ENCODE data around the gene OR10A5. TPM values are rescaled to one million over a fixed set of nuclear protein-coding genes. Genes with fewer than 3 reads are reported as not detected.

The OR10A5 gene
- total and polyA plus RNA-seq, 2 experiments from 2014 or later, result 0.37 TPM; not detected in 1

DNA sequence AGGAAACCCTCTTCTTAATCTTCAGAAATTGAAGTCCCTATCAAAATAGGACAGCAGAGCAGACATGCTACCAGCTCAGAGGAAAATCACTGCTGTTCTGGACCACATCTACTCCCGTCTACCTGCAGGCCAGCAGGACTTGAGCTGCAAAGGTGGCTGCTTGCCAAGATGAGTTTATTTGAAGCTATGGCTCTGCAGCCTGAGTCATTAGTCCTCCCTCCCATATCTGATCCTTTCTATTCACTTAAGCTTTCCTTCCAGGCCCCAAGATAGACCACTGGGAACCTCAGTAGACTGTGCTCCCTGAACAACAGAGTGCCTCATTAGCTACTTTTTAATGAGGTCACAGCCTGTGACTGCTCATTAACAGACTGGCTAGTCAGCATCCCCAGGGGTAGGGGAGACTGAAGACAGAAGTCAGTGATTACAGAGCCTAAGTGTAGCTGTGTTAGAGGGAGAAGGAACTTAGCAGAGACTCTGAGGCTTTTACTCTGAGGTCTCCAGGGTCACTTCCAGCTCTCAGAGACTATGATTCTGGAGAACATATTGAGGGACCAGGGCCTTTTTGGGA lies 10.6 kb downstream of the OR10A5 start (continued):
- TF ChIP-seq, protein P1, sequence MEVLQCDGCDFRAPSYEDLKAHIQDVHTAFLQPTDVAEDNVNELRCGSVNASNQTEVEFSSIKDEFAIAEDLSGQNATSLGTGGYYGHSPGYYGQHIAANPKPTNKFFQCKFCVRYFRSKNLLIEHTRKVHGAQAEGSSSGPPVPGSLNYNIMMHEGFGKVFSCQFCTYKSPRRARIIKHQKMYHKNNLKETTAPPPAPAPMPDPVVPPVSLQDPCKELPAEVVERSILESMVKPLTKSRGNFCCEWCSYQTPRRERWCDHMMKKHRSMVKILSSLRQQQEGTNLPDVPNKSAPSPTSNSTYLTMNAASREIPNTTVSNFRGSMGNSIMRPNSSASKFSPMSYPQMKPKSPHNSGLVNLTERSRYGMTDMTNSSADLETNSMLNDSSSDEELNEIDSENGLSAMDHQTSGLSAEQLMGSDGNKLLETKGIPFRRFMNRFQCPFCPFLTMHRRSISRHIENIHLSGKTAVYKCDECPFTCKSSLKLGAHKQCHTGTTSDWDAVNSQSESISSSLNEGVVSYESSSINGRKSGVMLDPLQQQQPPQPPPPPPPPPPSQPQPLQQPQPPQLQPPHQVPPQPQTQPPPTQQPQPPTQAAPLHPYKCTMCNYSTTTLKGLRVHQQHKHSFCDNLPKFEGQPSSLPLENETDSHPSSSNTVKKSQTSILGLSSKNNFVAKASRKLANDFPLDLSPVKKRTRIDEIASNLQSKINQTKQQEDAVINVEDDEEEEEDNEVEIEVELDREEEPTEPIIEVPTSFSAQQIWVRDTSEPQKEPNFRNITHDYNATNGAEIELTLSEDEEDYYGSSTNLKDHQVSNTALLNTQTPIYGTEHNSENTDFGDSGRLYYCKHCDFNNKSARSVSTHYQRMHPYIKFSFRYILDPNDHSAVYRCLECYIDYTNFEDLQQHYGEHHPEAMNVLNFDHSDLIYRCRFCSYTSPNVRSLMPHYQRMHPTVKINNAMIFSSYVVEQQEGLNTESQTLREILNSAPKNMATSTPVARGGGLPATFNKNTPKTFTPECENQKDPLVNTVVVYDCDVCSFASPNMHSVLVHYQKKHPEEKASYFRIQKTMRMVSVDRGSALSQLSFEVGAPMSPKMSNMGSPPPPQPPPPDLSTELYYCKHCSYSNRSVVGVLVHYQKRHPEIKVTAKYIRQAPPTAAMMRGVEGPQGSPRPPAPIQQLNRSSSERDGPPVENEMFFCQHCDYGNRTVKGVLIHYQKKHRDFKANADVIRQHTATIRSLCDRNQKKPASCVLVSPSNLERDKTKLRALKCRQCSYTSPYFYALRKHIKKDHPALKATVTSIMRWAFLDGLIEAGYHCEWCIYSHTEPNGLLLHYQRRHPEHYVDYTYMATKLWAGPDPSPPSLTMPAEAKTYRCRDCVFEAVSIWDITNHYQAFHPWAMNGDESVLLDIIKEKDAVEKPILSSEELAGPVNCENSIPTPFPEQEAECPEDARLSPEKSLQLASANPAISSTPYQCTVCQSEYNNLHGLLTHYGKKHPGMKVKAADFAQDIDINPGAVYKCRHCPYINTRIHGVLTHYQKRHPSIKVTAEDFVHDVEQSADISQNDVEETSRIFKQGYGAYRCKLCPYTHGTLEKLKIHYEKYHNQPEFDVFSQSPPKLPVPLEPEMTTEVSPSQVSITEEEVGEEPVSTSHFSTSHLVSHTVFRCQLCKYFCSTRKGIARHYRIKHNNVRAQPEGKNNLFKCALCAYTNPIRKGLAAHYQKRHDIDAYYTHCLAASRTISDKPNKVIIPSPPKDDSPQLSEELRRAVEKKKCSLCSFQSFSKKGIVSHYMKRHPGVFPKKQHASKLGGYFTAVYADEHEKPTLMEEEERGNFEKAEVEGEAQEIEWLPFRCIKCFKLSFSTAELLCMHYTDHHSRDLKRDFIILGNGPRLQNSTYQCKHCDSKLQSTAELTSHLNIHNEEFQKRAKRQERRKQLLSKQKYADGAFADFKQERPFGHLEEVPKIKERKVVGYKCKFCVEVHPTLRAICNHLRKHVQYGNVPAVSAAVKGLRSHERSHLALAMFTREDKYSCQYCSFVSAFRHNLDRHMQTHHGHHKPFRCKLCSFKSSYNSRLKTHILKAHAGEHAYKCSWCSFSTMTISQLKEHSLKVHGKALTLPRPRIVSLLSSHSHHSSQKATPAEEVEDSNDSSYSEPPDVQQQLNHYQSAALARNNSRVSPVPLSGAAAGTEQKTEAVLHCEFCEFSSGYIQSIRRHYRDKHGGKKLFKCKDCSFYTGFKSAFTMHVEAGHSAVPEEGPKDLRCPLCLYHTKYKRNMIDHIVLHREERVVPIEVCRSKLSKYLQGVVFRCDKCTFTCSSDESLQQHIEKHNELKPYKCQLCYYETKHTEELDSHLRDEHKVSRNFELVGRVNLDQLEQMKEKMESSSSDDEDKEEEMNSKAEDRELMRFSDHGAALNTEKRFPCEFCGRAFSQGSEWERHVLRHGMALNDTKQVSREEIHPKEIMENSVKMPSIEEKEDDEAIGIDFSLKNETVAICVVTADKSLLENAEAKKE (CRISPR knock-in tag; IDR thresholded peaks at IDR 0.05), result no peak
- TF ChIP-seq, protein P2, sequence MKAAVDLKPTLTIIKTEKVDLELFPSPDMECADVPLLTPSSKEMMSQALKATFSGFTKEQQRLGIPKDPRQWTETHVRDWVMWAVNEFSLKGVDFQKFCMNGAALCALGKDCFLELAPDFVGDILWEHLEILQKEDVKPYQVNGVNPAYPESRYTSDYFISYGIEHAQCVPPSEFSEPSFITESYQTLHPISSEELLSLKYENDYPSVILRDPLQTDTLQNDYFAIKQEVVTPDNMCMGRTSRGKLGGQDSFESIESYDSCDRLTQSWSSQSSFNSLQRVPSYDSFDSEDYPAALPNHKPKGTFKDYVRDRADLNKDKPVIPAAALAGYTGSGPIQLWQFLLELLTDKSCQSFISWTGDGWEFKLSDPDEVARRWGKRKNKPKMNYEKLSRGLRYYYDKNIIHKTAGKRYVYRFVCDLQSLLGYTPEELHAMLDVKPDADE (IDR thresholded peaks at IDR 0.05), result no peak

DNA sequence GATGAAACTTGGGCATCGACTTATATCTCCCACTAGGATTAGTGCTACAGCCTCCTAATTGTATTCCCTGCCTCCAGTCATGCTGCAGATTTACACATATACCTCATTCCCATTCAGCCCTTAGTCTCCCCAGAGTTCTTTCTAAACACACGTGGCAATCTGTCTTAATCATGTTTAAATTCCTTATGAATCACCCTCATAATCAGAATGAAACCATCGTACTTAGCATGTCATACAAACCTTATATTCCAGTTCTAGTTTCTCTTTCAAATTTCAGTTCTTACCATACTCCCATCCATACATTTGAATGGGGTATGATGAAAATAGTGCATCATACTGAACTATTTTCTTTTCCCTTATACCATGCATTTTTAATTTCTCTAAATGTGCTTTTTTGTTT lies 11.4 kb downstream of the OR10A5 start:
- H3K9me3 Mint-ChIP-seq, result peaks cover 19% of the 10 kb centered on the region
- Histone ChIP-seq H3K36me3 (ENCODE audit: insufficient read depth) (no peaks in the 10 kb centered on the region), H3K4me1 (ENCODE audit: insufficient read depth) (no peaks in the 10 kb centered on the region), H3K27ac (ENCODE audit: low read depth) (no peak overlapping the region), H3K4me3 (no peak overlapping the region), H3K4me2 (no peak overlapping the region), H4K20me1 (replicated peaks; ENCODE audit: insufficient read depth) (no peaks in the 10 kb centered on the region), H2AFZ (no peak overlapping the region), H3K79me2 (replicated peaks; ENCODE audit: insufficient read depth) (no peaks in the 10 kb centered on the region), H3K9me2 (ENCODE audit: insufficient read depth) (peaks cover 9% of the 10 kb centered on the region), H3K27me3 (ENCODE audit: insufficient read depth) (no peaks in the 10 kb centered on the region), H3F3A (replicated peaks; ENCODE audit: low read depth) (no peaks in the 10 kb centered on the region)
- peaks cover 12% of the 10 kb centered on the region for H3K36me3 Mint-ChIP-seq (ENCODE audit: low read depth)
- ATAC-seq, result no peak
- H3K27me3 Mint-ChIP-seq (ENCODE audit: insufficient read depth, low read depth, poor library complexity), result no peaks in the 10 kb centered on the region
- peaks cover 6% of the 10 kb centered on the region; the same call in 2 of the 3 replicates for H3K4me1 Mint-ChIP-seq
- H3K4me3 Mint-ChIP-seq, result no peak overlapping the region
- no peak overlapping the region for H3K27ac Mint-ChIP-seq
- no peak for DNase-seq (ENCODE audit: low spot score)
- TF ChIP-seq, protein P3, sequence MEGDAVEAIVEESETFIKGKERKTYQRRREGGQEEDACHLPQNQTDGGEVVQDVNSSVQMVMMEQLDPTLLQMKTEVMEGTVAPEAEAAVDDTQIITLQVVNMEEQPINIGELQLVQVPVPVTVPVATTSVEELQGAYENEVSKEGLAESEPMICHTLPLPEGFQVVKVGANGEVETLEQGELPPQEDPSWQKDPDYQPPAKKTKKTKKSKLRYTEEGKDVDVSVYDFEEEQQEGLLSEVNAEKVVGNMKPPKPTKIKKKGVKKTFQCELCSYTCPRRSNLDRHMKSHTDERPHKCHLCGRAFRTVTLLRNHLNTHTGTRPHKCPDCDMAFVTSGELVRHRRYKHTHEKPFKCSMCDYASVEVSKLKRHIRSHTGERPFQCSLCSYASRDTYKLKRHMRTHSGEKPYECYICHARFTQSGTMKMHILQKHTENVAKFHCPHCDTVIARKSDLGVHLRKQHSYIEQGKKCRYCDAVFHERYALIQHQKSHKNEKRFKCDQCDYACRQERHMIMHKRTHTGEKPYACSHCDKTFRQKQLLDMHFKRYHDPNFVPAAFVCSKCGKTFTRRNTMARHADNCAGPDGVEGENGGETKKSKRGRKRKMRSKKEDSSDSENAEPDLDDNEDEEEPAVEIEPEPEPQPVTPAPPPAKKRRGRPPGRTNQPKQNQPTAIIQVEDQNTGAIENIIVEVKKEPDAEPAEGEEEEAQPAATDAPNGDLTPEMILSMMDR (conservative IDR thresholded peaks at IDR 0.05; ENCODE audit: low read depth in 2 of 2), result no peak
- TF ChIP-seq, protein P2 (IDR thresholded peaks at IDR 0.05), result no peak
- TF ChIP-seq, protein P4, sequence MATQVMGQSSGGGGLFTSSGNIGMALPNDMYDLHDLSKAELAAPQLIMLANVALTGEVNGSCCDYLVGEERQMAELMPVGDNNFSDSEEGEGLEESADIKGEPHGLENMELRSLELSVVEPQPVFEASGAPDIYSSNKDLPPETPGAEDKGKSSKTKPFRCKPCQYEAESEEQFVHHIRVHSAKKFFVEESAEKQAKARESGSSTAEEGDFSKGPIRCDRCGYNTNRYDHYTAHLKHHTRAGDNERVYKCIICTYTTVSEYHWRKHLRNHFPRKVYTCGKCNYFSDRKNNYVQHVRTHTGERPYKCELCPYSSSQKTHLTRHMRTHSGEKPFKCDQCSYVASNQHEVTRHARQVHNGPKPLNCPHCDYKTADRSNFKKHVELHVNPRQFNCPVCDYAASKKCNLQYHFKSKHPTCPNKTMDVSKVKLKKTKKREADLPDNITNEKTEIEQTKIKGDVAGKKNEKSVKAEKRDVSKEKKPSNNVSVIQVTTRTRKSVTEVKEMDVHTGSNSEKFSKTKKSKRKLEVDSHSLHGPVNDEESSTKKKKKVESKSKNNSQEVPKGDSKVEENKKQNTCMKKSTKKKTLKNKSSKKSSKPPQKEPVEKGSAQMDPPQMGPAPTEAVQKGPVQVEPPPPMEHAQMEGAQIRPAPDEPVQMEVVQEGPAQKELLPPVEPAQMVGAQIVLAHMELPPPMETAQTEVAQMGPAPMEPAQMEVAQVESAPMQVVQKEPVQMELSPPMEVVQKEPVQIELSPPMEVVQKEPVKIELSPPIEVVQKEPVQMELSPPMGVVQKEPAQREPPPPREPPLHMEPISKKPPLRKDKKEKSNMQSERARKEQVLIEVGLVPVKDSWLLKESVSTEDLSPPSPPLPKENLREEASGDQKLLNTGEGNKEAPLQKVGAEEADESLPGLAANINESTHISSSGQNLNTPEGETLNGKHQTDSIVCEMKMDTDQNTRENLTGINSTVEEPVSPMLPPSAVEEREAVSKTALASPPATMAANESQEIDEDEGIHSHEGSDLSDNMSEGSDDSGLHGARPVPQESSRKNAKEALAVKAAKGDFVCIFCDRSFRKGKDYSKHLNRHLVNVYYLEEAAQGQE (IDR thresholded peaks at IDR 0.05; ENCODE audit: unreplicated experiment), result no peak
- TF ChIP-seq EZH2 (IDR thresholded peaks at IDR 0.05; ENCODE audit: low read depth, unreplicated experiment), result no peak

Data from GM23338 (cell line).